HEK293 (cell line): ENCODE measurements around the gene ST7L.

Experiments
- CTCF ChIA-PET: fragments of 350-600 bp; formaldehyde crosslinking; extraction: SDS; loops from one replicate; lab custom pipeline; 2021; ENCODE audit warnings: antibody characterized with exemption; lab: Yijun Ruan, JAX
- POLR2A ChIA-PET: fragments of 300-600 bp; formaldehyde crosslinking; extraction: SDS; loops from one replicate; lab custom pipeline; 2020; ENCODE audit warnings: antibody characterized with exemption, inconsistent platforms; lab: Yijun Ruan, JAX
- H3K27ac ChIP-seq: fragments of 200-500 bp; sonication (Bioruptor generic); 2 replicates; pipeline ENCODE4 v1.5.1; 2014; ENCODE audit warnings: low read depth, low read length, control low read depth, inconsistent platforms; ENCODE audit errors: extremely low read depth
- H3K36me3 ChIP-seq, 2 experiments: fragments of 200-500 bp in 1 of 2; sonication (Bioruptor generic) in 1 of 2; 1 replicate in 1 of 2; 2 replicates in 1 of 2; pipeline ENCODE4 v1.5.1; 2014 to 2017; ENCODE audit warnings: inconsistent platforms in 2 of 2, low read length in 2 of 2; ENCODE audit not compliant: control insufficient read depth in 2 of 2, insufficient read depth in 1 of 2
- H3K4me1 ChIP-seq: fragments of 200-500 bp; sonication (Bioruptor generic); 2 replicates; pipeline ENCODE4 v1.5.1; 2014; ENCODE audit warnings: mild to moderate bottlenecking, low read length, inconsistent platforms; ENCODE audit not compliant: control insufficient read depth, insufficient read depth
- H3K4me3 ChIP-seq: 2 replicates; pipeline ENCODE4 v1.5.1; 2011; ENCODE audit warnings: low read depth, mild to moderate bottlenecking, control low read depth, low read length, moderate library complexity
- H3K9me3 ChIP-seq: fragments of 200-500 bp; sonication (Bioruptor generic); 2 replicates; pipeline ENCODE4 v1.5.1; 2014; ENCODE audit warnings: low read depth, low read length, inconsistent platforms; ENCODE audit not compliant: control insufficient read depth, insufficient read depth
- EGR2 ChIP-seq: fragments of 450-650 bp; formaldehyde crosslinking; IDR thresholded peaks from 2 replicates; pipeline ENCODE4 v1.5.1; 2016; ENCODE audit warnings: low read depth, missing biosample characterization, missing genetic modification characterization
- KLF8 ChIP-seq: fragments of 450-650 bp; formaldehyde crosslinking; IDR thresholded peaks from 2 replicates; pipeline ENCODE4 v1.5.1; 2016; ENCODE audit warnings: missing biosample characterization, missing genetic modification characterization
- PRDM1 ChIP-seq: fragments of 450-650 bp; formaldehyde crosslinking; IDR thresholded peaks from 2 replicates; pipeline ENCODE4; 2016; ENCODE audit warnings: missing biosample characterization, missing genetic modification characterization
- ZBTB21 ChIP-seq: fragments of 450-650 bp; formaldehyde crosslinking; IDR thresholded peaks from 2 replicates; pipeline ENCODE4 v1.5.1; 2017; ENCODE audit warnings: missing biosample characterization, missing genetic modification characterization
- ZFHX2 ChIP-seq: fragments of 450-650 bp; formaldehyde crosslinking; conservative IDR thresholded peaks from 2 replicates; pipeline ENCODE4 v1.5.1; 2016; ENCODE audit warnings: missing biosample characterization, missing genetic modification characterization
- ZNF10 ChIP-seq: fragments of 450-650 bp; formaldehyde crosslinking; IDR thresholded peaks from 2 replicates; pipeline ENCODE4 v1.5.1; 2017; ENCODE audit warnings: missing biosample characterization, missing genetic modification characterization
- ZNF121 ChIP-seq: fragments of 450-650 bp; formaldehyde crosslinking; IDR thresholded peaks from 2 replicates; pipeline ENCODE4 v1.5.1; 2016; ENCODE audit warnings: missing biosample characterization, missing genetic modification characterization
- ZNF148 ChIP-seq: fragments of 450-650 bp; formaldehyde crosslinking; IDR thresholded peaks from 2 replicates; pipeline ENCODE4 v1.5.0; 2017; ENCODE audit warnings: missing biosample characterization, missing genetic modification characterization, borderline replicate concordance
- ZNF184 ChIP-seq: fragments of 450-650 bp; IDR thresholded peaks from 2 replicates; pipeline ENCODE4 v1.5.1; 2018; ENCODE audit warnings: missing biosample characterization, mild to moderate bottlenecking, missing genetic modification characterization
- ZNF274 ChIP-seq, 2 experiments: fragments of 200-500 bp in 1 of 2; fragments of 450-650 bp in 1 of 2; sonication (Bioruptor generic) in 1 of 2; formaldehyde crosslinking in 1 of 2; IDR thresholded peaks; 2 replicates each; pipeline versions ENCODE4 v1.5.1 to v1.6.1; 2014 to 2016; ENCODE audit warnings: borderline replicate concordance in 1 of 2, inconsistent platforms in 1 of 2, low read length in 1 of 2, missing biosample characterization in 1 of 2, missing genetic modification characterization in 1 of 2
- ZNF48 ChIP-seq: fragments of 450-650 bp; formaldehyde crosslinking; IDR thresholded peaks from 2 replicates; pipeline ENCODE4 v1.5.1; 2016; ENCODE audit warnings: missing biosample characterization, missing genetic modification characterization
- ZSCAN23 ChIP-seq: fragments of 450-650 bp; formaldehyde crosslinking; IDR thresholded peaks from 2 replicates; pipeline ENCODE4 v1.5.1; 2016; ENCODE audit warnings: missing biosample characterization, missing genetic modification characterization
- ZSCAN4 ChIP-seq: fragments of 450-650 bp; formaldehyde crosslinking; IDR thresholded peaks from 2 replicates; pipeline ENCODE4 v1.5.1; 2017; ENCODE audit warnings: missing biosample characterization, missing genetic modification characterization

Gene ST7L

DNA sequence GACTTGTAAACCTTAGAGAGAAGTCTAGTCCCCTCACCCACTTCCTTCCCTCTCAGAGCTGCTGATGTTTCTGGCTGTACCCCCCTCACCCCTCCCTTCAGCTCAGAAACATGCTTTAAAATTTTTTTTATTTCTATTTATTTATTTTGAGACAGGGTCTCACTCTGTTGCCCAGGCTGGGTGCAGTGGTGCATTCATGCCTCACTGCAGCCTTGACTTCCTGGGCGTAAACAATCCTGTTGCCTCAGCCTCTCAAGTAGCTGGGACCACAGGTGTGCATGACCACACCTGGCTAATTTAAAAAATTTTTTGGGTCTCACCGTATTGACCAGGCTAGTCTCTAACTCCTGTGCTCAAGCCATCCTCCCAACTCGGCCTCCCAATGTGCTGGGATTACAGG lies 113.1 kb downstream of the ST7L start:
- no peak overlapping the region for H3K27ac ChIP-seq
- ChIA-PET CTCF (interaction anchor here (0.6 to 1.4 kb wide), 3 partner anchors 114 to 286 kb away, joined by 4 read pairs; no protein-coding TSS in a partner anchor), POLR2A (no interaction called here)

GRCh38 chr1:112505400-112505785 lies 113.5 kb downstream of the ST7L start:
- H3K4me1 ChIP-seq: peaks cover 3% of the 10 kb centered on the region; the same call in 1 of the 2 replicates
- POLR2A ChIA-PET: no interaction called here

More for the DNA sequence above, 113.1 kb downstream of the ST7L start:
- H3K4me3 ChIP-seq: no peak overlapping the region
- H3K4me1 ChIP-seq: peaks cover 3% of the 10 kb centered on the region; the same call in 1 of the 2 replicates
- TF ChIP-seq ZNF184 (tag by site-specific recombination) (no peak), ZNF121 (peak; percentile 71)
- TF ChIP-seq, all 188 proteins: peak for 1
- Histone ChIP-seq H3K36me3 (no peaks in the 10 kb centered on the region), H3K9me3 (no peaks in the 10 kb centered on the region)

DNA sequence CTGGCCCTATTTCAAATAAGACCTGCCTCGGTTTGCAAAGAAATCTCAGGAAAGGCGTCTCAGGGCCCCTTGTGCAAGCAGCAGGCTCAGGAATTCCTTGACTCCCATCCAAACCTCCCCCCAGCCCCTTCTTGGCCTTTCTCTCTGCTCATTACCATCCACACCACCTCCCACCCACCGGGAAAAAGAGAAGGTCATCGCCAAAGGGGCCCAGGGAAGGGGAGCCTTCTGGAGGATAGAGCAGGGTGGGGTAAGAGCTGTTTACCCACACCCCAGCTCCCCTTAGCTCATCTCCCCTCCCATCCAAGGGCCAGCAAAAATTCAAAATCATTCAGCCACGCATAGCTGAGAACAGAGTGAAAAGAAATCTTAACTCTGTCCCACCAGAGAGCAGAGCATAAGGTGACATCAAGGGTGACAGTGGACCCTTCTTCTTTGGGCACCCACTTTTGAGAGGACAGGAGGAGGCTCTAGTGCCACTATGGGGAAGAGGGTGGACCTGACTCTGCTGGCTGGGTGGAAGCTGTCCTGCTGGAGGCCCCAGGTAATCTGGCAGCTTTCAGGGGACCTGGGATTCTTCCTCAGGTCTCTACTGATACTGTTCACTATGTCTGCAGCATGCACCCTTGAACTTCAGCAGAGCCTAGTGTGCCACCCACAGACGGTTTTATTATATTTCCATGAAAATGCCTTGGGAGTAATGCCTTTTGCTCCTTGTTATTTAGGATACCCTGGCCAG lies 114.1 kb downstream of the ST7L start:
- H3K4me3 ChIP-seq: no peak overlapping the region
- peaks cover 3% of the 10 kb centered on the region; the same call in 1 of the 2 replicates for H3K4me1 ChIP-seq
- H3K36me3 ChIP-seq: no peaks in the 10 kb centered on the region
- ChIA-PET CTCF (interaction anchor here (0.7 to 1.4 kb wide), 3 partner anchors 109 to 287 kb away, joined by 3 to 4 read pairs (median 4); no protein-coding TSS in a partner anchor), POLR2A (no interaction called here)
- H3K9me3 ChIP-seq: no peaks in the 10 kb centered on the region
- H3K27ac ChIP-seq: no peak overlapping the region
- no peak for TF ChIP-seq ZNF48 (tag by site-specific recombination)
- no peak for TF ChIP-seq ZBTB21
- TF ChIP-seq ZSCAN4 (tag by site-specific recombination): no peak
- TF ChIP-seq ZNF274 (IDR thresholded peaks at IDR 0.05; ENCODE audit: low read length): no peak
- TF ChIP-seq ZNF274 (tag by site-specific recombination; IDR thresholded peaks at IDR 0.05; ENCODE audit: borderline replicate concordance): no peak

More at GRCh38 chr1:112505400-112505785, 113.5 kb downstream of the ST7L start:
- no peak overlapping the region for H3K4me3 ChIP-seq
- H3K27ac ChIP-seq: no peak overlapping the region
- no peaks in the 10 kb centered on the region for H3K9me3 ChIP-seq
- CTCF ChIA-PET: interaction anchor here (0.6 to 1.4 kb wide), 4 partner anchors 108 to 286 kb away, joined by 3 to 4 read pairs (median 4); no protein-coding TSS in a partner anchor
- TF ChIP-seq PRDM1 (tag by site-specific recombination): no peak
- TF ChIP-seq ZNF148: no peak
- TF ChIP-seq ZSCAN23 (tag by site-specific recombination): no peak
- no peak for TF ChIP-seq ZNF121
- TF ChIP-seq KLF8 (tag by site-specific recombination): no peak
- no peaks in the 10 kb centered on the region for H3K36me3 ChIP-seq

DNA sequence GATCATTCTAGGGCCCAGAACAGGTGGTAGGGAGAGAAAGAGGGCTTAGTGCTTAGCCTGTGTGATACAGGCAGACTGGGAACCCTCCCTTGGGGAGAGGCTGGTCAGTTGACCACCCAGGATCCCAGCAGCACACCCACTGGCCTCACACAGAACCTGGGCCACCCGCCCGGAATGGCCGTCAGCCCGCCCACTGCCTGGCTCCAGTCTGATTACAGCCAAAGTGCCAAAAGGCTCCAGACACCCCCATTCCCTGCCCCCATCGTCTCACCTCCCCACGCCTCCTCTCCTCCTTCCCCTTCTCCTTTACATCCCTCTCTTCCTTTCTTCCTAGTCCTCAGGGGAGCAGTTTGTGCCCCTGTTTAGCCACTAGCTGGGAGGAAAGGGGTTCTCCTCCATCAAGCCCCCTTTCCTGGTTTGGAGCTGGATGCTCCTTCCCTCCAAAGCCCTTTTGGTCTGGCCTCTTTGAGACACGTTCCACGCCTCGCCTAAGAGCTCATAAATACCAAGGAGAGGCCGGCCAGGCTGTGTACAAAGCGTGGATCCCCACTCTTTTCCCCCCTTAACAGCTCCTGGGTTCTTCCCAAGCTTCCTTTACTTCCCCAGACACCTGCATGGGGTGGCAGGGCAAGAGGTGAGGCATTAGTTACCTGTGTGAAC lies 114.8 kb downstream of the ST7L start:
- CTCF ChIA-PET: interaction anchor here (1.1 to 1.4 kb wide), 2 partner anchors 110 to 112 kb away, joined by 3 to 4 read pairs; no protein-coding TSS in a partner anchor
- TF ChIP-seq ZFHX2 (tag by site-specific recombination) (peak; percentile 54), ZNF10 (tag by site-specific recombination) (no peak), EGR2 (peak; percentile 67)
- TF ChIP-seq, all 188 proteins: peak for 2
- no peaks in the 10 kb centered on the region for H3K36me3 ChIP-seq
- H3K4me1 ChIP-seq: peaks cover 3% of the 10 kb centered on the region; the same call in 1 of the 2 replicates
- no peaks in the 10 kb centered on the region for H3K9me3 ChIP-seq
- no peak overlapping the region for H3K27ac ChIP-seq
- POLR2A ChIA-PET: no interaction called here
- H3K4me3 ChIP-seq: no peak overlapping the region
